ENCODE results near the gene SLC8A1.

SLC8A1 gene

DNA sequence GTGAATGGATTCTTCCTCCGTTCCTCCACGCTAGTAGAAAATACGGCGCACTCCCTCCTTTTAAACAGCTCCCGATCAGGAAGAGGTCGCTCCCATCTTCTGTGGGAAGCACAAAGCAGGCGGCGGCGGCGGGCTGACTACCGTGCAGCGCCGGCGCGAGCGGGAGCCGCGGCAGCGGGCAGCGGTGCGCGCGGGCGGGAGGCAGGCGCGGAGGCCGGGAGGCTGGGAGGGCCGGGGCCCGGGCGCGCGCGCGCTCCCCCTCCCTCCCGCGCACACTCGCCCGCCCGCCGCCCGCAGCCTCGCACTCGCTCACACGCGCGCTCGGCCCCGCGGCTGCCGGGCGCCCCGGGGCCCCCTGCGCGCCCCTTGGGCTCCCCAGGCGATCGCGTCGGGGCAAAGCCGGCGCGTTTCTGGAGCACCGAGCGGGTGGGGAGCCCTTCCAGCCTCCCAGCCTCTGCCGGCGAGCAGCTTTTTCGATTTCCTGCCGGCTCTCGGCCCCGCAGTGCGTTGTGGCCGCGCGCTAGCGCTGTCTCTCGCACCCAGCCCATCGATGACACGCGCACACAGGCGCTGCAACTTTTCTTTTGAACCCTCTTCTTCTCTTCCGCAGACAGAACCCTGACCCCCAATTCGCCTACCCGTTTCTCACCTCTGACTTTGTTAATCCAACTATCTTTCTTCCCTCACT is at the start of gene SLC8A1:
Gene SLC8A1 (minus strand): TSS at position 173 of the 688 bp plus-strand sequence.
- peak in 1 of 2 donors; percentile 24 for DNase-seq

DNA sequence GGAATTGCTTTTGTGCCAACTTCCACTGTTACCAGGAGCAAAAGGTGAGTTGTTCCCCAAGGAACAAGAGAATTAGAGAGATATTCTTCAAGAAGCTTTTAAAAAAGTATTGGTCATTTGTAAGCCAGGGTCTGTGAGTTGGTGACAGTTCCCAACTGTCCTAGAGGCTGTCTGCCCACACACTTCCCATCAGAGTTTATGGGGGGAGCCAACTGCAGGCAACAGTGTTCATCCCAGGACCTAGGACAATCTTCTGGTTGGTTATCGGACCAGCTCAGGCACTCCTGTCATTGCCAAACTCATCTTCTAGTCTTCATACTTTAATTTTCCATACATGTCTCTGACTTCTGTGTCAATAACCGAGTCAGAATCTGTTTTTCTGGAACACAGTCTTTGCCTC is 47.5 kb upstream of the SLC8A1 start:
- no peak for DNase-seq

DNA sequence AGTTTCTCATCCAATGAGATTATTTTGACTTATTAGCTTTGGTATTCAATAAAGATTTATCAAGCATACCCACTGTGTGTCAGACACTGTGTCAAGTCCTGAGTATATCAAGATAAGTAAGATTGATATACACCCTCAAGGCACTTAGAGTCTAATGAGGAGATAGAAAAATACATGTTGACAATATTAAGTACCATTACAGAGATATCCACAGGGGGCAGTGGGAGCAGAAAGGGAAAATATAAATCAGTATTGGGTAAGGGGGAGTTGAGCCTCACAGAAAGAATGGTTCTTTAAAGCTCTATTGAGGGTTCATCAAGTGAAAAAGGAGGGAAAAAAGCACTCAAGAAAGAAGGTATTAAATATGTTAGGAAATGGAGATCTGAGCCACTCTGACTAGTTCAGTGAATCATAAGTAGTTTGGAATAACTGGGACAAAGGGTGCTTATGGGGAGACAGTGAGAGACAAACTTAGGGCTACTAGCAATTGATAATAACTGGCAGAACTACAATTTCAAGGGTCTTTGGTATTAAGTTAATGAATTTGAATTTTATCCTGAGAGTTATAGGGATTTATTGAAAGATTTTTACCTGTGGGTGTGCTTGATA is 45.5 kb upstream of the SLC8A1 start:
- DNase-seq: no peak

DNA sequence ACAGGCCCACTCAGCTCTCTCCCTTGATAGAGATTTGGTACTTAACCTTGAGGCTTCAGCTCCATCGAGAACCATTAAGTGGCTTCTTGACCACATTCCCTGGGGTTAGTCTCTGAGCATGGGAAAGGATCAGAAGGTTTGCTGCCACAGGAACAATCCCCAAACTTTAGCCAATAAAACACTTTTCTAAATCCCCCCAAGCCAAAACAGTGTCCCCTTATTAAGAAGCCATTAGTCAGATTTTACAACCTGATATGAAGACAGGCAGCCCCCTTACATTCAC is 37.7 kb upstream of the SLC8A1 start:
- no peak for DNase-seq

DNA sequence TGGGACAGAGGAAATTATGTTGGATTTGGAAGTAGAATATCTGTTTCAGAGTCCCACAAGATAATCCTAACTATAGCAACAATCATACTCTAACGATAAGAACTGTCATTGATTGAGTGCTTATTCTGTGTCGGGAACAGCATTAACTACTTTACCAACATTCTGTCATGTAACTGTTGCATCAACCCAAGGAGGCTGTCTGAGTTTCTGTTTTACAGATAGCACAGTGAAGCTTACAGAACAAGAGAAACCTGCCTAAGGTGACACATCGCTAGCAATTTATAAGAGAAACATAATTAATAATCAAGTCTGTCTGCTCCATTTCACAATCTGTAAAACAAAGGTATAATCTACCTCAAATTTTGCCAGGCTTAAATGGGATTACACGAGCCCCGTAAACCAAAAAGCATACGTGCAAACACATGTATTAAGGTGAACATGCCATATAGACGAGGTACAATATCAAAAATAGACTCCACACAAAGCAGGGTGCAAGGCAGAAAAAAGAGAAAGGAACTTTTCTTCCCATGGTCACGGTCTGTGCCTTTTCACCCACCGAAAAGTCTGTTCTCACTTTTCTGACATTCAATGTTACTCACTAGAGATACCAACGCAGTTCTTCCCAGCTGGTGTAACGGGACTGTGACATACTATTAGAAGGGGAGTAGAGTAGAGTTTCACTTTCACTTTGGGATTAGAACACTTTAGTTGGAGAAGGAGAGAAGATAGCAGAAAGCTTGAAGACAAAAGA is 37.2 kb upstream of the SLC8A1 start:
- no peak for DNase-seq

DNA sequence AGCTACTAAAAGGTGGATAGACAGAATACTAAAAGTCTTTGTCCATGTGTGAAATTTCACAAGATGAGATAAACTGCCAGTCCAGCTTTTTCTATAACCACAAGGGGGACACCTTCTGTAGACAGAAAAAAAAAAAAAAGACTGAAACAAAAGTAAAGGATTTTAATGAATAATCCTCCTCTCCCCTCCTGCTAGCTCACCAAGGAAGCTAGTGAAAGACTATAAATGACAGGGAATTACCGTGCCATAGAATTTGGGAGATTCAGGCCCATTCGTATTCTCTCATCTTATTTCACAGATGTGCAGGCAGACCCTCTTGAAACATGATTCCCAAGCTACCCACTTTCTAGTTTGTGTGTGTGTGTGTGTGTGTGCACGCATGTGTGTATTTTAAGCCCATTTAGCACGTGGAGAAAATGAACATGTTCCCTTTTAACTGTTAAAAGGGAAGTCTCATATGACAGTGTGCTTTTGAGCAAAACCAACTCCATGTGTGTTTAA is 36.3 kb upstream of the SLC8A1 start:
- DNase-seq: no peak

DNA sequence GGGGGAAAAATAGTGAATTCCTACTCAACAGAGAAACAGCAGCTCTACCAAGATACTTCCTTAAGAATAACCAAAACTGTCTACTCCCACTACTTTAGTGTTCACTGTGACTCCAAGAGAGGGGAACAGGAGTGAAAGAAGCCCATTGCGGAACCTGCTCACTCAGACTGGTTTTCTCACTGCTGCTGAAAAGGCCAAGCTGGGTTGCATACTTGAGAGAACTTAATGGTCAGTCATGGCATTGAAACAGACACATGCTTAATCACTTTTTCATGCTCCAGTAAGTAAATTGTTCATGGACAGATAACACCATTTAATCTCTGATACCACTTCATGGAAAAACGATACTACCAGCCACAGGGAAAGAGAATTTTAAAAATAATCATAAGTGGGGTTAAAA is 35.7 kb upstream of the SLC8A1 start:
- DNase-seq: no peak

DNA sequence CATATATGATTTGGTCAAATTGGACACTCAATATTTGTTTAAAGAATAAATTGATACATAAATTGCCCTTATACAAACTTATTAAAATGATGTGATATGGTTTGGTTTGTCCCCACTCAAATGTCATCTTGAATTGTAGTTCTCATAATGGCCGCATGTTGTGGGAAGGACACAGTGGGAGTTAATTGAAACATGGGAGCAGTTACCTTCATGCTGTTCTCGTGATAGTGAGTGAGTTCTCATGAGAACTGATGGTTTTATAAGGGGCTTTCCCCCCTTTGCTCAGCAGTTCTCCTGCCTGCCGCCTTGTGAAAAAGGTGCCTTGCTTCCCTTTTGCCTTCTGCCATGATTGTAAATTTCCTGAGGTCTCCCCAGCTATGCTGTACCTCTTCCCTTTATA is 34.0 kb upstream of the SLC8A1 start:
- DNase-seq: no peak

DNA sequence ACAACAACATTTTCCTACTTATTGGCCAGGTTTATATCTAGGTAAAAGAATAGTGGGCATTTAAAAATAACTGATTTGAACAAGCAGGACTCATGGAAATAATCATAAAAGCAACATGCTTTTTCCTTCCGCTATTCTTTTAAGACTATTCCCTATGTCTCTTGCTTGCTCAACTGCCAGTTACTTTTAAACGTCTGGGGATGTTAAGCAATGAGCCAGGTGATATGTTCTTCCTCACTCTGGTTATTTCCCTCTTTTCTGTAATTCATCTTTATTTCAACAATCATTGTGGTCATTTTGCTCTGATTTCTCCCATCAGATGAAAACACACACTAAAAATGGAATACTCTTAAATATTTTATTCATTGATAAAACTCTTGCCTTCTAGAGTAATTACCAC is 33.4 kb upstream of the SLC8A1 start:
- no peak for DNase-seq

DNA sequence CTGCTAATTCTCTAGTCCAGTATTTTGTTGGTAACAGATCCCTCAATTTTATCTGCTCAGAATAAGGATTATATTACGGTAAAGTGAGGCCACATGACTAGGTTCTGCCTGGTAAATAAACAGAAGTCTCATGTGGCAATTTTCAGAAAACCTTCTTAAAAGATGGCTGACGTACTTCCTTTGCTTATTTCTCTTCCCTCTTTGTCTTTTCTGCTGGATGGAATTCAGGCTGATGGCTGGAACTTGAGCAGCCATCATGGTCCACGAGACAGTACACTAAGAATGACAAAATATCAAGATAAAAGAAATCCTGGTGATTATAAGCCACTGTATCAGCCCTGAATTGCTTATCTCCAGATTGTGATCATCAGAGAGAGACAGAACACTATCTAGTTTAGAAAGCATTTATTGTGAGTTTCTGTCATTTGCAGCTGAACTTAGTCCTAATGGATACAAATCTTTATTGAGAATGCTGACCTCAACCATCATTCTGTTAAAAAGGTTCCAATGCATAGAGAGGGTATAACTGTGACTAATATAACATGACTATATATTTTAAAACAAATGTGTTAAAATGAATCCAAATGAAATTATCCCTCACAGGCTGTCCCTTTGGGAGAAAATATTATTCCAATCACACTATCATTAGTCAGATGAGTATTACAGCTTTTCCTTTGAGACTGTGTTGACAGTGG is 31.8 kb upstream of the SLC8A1 start:
- no peak for DNase-seq

DNA sequence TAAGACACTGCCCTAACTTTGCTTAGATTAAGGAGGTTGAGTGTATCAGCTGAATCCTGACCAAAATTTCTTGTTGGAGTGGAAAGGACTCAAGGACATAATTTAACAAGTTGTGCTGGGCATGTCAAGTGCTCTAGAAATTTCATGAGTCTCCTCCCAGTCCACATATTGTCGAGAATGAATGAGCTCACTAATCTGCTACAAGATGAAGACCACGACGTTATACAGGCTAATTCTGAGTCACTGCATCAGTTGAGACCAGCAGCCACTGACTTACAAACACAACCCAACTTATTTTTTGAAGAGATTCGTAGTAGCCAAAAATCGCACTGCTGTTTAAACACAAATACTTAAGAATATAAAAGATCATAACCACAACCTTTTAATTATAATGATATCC is 28.7 kb upstream of the SLC8A1 start:
- DNase-seq: no peak

DNA sequence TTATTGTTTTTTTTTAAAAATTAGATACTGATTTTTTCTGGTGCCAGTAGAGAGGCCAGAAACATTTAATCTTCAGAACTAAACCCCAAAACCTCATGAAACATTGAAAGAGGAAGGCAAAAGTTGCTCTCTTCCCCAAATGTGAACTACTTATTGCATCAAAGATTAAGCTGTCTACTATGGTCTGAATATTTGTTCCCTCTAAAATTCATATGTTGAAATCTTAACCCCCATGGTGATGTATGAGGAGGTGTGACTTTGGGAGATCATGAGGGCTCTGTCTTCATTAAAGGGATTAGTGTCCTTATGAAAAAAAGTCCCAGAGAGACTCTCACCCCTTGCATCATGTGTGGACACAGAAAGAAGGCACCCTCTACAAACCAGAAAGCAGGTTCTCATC is 28.2 kb upstream of the SLC8A1 start:
- no peak for DNase-seq

DNA sequence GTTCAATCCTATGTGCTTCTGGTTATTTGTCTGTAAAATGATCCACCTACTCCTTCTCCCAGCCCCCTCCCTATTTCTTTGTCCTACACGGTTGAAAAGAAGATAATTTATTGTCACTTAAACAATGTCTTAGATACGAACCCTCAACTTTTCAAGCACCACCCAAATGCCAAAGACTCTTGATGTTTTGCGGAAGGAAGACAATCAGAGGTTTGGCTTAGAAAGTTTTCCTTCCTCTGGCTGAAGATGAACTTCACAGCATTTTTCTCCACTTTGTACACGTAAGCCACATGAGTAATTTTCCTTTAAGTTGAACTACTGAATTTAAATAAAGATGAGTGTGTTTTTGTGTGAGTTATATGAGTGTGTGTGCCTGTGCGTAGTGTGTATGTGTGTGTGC is 25.5 kb upstream of the SLC8A1 start:
- no peak for DNase-seq

DNA sequence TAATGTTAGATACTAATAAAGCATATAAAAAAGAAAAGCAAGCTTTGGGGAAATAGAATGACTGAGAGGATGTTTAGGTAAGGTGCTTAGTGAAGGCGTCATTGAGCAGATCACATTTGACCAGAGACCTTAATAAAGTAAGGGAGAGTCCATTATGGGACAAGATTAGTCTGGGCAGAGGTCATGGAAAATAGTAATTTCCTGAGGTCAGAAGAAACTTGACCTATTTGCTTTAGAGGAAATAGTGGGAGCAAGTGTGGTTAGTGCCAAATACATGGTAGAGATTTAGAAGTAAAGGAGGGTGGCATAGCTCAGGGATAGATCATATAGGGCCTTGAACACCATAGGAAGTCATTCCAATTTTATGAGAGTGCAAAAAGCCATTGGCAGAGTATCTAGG is 24.5 kb upstream of the SLC8A1 start:
- no peak for DNase-seq

DNA sequence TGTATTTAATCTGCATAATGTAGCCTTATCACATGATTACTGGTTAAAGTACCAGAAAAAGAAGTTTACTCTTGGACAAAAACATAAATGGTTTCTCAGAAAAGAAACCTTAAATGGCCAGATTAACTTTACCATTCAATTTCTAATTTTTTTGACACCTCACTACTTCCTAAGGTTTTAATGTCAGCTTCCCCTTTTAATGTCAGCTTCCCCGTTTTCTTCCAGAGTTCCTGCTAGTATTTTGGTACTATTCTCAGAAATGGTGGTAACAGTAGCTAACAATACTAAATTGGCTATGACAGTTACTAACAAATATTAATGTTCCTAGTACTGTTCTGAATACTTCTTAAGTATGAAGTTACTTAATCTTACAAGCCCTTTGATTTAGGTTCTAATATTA is 22.4 kb upstream of the SLC8A1 start:
- DNase-seq: no peak

DNA sequence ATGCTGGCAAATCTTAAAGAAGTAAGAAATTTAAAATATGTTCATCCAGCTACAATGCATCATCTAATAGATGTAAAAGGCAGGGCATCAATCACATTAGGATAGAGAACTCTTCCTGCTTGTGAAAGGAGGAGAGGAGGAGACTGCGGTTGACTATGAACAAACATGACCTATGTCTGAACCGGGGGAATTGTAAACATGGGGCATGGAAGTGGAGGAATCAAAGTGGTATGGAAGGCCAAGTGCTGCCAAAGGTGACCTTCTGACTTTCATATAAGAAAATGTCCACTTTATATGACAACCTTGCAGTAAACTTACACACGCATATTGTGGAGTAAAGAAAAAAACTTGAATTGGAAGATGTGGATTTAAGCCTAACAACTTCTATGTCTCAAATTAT is 20.0 kb upstream of the SLC8A1 start:
- DNase-seq: no peak

DNA sequence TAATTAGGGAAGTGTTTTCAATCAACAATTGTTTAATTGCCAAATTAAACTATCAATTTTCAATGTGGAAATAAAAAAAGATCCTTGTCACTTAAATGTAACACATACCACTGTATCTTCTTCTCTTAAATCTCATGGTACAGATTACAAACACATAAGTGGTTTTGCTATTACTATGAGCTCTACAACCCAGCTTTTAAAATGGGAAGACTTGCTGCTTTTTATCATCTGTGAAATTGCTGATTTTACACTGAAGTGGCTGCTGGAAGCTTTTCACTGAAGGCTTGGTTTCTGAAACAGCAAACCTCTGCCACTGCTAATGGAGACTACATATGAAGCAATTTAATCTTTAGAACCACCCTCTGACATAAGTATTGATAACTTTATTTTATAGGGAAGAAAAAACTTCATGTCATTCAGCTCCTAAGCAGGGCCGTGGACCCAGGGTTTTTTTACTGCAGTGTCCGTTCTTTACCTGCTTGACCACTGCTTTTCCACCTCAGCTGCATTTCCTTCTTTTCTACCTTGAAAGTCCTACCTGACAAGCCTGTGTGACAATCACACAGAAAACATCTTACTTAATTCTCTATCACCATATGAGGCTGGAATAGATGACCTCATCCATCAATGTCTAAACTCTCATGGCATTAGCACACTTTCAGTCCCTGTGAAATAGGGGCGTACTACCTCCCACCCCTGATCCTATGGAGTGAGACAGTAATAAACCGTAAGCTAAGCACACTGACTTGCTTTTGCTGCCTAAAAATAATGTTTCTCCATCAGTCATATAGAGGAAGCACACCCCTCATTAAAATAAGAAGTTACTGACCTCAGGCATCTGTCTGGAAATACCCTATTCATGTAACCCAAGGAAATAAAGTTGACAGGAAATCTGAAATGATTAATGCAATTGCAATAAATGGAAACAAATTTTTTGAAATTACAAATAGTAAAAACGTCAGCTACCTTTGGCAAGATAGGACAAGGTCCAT is 19.2 kb upstream of the SLC8A1 start:
- DNase-seq: no peak

DNA sequence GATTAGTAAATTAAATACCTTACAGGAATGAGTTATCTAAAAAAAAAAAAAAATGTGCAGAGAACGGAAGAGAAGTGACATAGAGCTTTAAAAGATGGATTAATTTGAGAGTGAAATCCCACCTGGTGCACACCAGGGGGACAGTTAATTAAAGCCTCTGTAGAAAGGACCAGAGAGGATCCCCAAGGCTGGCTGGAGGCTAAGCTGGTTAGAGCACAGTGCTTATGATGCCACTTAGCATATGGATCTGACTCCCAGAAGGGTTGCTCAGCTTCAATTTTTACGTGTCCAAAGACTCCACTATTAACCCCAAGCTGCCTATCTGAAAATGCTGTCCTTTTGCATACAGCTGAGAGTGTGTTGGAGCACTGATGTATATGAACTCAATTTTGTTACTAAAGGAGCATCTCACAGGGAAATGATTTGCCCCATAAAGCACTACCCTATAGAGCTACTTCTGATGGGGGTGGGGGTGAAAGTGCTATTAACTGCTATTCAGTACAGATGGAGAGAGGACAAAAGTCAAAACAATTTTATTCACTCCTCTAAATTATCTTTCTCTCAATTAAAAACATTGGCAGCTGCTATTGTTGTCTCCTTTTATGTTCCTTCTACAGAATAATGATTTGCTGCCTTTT is 15.2 kb upstream of the SLC8A1 start:
- no peak for DNase-seq

DNA sequence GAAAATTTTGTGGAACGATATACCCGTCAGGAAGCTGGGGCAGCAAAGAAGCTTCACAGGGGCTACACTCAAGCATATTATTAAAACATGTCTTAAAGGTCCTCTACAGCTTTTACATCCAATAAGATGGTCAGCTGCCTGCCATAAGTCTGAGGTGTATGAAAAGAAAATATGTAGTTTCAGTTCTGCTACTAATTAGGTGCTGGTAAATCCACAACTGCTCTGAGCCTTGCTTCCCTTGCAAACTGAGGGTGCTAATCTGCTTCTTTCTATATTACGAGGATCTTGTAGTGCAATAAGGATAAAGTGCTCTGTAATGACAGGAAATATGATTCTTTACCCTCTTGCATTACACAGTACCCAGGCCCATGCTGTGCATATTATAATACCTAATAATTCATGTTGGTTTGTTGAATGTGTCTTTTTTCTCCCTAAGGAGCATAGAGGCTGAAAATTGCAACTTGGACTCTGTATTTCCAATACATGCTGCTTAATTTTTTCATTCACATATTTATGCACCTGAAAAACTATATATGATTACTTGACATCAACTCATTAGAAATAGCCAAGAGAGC is 14.5 kb upstream of the SLC8A1 start:
- no peak for DNase-seq

DNA sequence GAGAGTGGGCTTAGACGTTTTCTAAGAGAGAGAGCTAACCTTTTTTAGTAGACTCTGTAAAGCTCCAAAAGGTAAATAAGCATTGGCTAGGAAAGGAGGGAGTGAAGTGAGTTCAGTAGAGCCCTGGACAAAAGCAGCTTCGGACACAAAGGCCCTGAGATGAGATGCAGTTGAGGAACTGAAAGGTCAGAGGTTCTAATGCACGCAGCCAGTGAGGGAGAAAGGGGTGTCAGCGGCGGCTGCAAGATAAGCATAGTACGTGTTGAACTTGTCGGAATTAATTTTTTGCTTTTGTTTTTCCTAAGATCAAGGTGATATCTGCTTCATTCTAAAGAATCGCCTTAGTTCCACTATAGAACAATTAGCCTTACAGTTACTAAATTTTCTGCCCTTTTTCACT is 11.2 kb upstream of the SLC8A1 start:
- no peak for DNase-seq

DNA sequence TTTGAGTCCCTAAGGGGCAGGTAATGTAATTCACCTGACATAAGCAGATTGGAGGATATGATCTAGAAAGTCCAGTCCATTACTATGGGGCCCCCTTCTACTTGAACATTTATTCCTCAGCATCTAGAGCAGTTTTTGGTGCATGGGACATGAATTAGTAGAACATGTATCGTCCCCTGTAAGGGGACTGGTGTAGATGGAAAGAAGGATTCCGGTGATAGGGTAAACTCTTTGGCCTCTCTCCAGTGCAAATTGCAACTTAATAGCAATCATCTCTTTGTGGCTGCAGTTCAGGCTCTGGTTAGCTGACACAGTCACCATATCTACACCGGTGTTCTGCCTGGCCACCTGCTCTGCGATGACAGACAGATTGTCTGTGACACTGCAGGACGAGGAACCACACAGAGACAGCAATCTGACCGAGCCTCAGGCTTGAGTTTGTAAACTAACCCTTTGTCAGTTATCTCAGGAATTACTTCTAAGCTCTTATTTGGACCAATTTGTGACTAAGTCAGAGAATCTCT is 6.4 kb upstream of the SLC8A1 start:
- DNase-seq: no peak

All from stimulated activated CD4-positive, alpha-beta T cell treated with anti-CD3 and anti-CD28 coated beads, Interleukin-2, amount 100 ng/mL, for 24 hours (primary cell).